Measurements from ENCODE around the gene IGF2BP2.

The IGF2BP2 gene

GRCh38 chr3:185653949-185654757 lies 170.7 kb downstream of the IGF2BP2 start:
- DNase-seq (ENCODE audit: extremely low read depth, low read depth) = no peak
- no peak for TF ChIP-seq CTCF (IDR thresholded peaks at IDR 0.05; ENCODE audit: low read depth, low read length)

DNA sequence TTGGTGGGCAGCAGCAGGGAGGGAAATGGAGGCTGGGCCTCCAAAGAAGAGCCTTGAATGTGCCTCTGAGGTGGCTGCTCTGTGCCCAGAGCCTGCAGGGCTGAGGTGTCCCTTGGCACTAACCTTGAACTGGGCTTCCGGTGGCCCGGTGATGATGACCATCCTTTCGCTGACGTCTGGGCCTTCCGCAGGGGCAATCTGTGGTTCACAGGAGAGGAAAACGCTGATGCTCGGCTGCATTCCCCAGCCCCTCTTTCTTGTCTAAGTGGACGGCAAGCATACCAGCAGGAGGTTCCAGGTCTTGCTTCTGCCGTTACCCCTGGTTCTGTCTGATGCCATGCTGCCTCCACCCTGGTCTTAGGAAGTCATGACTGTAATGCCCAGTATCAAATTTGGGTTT lies 172.9 kb downstream of the IGF2BP2 start:
- no peak for DNase-seq (ENCODE audit: extremely low read depth, low read depth)

DNA sequence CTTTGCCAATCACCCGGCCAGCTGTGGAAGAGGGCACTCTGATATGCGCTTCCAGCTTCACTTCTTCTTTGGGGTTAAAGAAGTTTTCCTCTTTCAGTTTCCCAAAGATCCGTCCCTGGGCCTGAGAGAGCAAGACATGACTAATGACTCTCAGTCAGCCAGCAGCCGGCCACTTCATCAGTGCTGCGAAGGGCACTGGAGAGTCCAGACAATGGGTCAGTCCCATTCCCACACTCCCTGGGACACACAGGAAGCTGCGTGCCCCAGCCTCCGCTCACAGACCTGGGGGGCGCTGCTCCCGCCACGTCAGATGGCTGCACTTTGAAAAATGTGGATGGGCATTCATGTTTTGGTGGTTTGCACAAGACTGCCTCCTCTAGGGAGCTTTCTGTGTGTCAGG lies 175.4 kb downstream of the IGF2BP2 start:
- TF ChIP-seq CTCF (IDR thresholded peaks at IDR 0.05; ENCODE audit: low read depth, low read length) = no peak
- no peak for DNase-seq (ENCODE audit: extremely low read depth, low read depth)

More for the DNA sequence above, 172.9 kb downstream of the IGF2BP2 start:
- no peak for TF ChIP-seq CTCF (IDR thresholded peaks at IDR 0.05; ENCODE audit: low read depth, low read length)

GRCh38 chr3:185648396-185648795 lies 176.4 kb downstream of the IGF2BP2 start:
- TF ChIP-seq CTCF (IDR thresholded peaks at IDR 0.05; ENCODE audit: low read depth, low read length) = no peak
- no peak for DNase-seq (ENCODE audit: extremely low read depth, low read depth)

- TF ChIP-seq CTCF (IDR thresholded peaks at IDR 0.05; ENCODE audit: low read depth, low read length) = no peak
Measured at GRCh38 chr3:185647880-185648210, 177.0 kb downstream of the IGF2BP2 start.

DNA sequence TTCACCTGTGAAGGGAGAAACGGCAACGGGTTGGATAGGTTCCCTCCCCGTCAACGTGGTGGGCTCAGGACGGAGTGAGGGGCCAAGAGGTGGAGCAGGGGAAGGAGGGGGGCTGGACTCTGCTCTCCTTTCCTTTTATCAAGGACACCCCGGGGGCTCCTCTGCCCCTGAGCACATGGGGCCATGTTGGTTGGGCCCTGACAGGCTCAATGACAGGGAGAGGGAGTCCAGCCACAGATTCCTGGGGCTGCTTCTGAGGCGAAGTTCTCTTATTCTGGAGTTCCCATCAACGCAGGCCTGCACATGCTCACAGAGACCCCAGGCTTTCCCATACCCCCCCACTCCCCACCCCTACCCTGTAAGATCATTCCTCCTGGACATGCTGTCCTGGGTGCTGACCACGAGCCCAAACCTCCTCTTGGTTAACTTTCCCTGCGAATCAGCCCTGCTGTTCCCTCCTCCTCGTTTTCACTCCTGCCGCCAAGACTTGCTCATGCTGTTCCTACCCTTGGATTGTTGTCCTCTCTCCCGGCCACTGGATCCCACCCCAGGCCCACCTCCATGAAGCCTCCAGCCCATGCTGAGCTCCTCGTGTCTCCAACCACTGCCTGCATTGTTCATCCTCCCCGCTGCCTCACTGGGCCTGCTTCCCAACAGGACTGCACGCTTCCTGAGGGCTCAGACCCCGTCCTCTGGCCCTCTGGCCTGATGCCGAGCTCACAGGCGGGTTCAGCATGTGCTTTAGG lies 177.5 kb downstream of the IGF2BP2 start:
- no peak for DNase-seq (ENCODE audit: extremely low read depth, low read depth)

More at GRCh38 chr3:185647880-185648210, 177.0 kb downstream of the IGF2BP2 start:
- no peak for DNase-seq (ENCODE audit: extremely low read depth, low read depth)

More for the DNA sequence above, 177.5 kb downstream of the IGF2BP2 start:
- TF ChIP-seq CTCF (IDR thresholded peaks at IDR 0.05; ENCODE audit: low read depth, low read length) = no peak

Data from AG09319 (cell line).